HG03139 (cell line): ENCODE results near the gene CEACAM1.
"Not testable (repeated sequence)": the region's sequence is repeated elsewhere in the genome, so short reads cannot be mapped to it uniquely, and the experiment has no call there.

Experiments used
- ATAC-seq: cut with Tn5 transposase; IDR thresholded peaks from one replicate; pipeline ENCODE4 v1.9.1; 2021; ENCODE audit not compliant: unreplicated experiment

CEACAM1 gene

DNA sequence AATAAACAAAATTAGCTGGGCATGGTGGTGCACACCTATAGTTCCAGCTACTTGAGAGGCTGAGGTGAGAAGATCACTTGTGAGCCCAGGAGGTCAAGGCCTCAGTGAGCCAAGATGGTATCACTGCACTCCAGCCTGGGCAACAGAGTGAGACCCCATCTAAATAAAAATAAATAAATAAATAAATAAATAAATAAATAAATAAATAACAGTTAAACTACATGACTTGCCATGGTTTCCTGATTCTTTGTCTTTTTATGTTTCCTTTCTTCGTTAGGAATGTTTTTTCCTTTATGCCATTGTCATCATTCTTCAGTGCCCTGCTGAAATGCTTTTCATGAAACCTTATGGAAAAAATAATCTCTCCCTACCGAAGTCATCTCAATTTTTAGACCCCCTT lies 50.3 kb downstream of the CEACAM1 start:
- no peak for ATAC-seq

DNA sequence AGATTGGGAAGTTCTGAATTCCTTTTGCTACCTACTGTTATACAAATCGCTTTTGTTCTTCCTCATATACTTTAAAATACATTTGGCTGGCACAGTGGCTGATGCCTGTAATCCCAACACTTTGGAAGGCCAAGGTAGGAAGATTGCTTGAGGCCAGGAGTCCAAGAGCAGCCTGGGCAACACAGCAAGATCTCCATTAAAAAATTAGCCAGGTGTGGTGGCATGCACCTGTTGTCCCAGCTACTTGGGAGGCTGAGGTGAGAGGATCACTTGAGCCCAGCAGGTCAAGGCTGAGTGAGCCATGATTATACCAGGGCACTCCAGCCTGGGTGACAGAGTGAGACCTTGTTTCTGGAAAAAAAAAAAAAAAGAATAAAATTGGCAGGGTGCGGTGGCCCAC lies 51.2 kb downstream of the CEACAM1 start:
- no peak for ATAC-seq

DNA sequence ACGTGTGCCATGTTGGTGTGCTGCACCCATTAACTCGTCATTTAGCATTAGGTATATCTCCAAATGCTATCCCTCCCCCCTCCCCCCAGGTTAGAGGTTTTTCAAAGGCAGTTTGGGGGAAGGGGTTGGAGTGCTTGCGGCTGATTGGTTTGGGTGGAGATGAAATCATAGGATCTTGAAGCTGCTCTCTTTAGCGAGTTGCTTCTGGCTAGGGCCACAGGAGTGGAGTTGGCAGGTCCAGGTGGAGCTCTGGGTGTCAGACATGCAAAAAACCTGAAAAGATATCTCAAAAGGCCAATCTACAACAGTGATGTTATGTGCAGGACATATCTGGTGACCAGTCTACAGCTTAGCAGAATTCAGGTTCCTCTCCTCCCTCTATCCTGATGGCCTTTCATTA lies 52.9 kb downstream of the CEACAM1 start:
- no peak for ATAC-seq

DNA sequence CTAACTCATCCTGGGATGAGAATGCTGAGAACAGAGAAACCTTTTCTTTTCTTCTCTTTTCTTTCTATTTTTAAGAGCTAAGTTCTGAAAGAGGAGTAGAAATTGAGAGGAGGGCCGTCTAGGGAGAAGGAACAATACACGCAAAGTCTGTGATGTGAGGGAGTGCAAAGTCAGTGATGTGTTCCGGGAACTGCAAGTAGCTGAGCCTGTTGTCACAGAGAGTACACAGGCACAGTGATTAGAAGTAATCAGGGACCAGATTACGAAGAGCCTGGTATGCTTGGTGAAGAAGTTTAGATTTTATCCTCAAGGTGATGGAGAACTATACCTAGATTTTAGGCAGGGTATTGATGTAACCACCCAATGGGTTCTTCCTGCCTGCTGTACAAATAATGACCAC lies 53.5 kb downstream of the CEACAM1 start:
- ATAC-seq = no peak

DNA sequence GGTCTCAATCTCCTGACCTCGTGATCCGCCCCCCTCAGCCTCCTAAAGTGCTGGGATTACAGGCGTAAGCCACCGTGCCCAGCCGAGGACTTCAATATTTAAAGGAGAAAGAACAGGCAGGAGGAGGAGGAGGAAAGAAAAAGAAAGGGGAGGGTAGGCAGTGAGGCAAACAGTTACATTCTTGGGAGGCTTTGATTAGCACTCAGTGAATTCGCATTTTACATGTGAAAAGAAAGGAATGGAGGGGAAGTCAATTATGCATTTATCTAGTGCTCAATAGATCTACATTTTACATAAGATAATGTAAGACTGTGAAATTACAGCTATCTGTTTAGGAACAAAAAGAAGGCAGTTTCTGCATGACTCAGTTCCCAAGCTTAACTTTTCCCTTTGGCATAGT lies 54.6 kb downstream of the CEACAM1 start:
- ATAC-seq = no peak

DNA sequence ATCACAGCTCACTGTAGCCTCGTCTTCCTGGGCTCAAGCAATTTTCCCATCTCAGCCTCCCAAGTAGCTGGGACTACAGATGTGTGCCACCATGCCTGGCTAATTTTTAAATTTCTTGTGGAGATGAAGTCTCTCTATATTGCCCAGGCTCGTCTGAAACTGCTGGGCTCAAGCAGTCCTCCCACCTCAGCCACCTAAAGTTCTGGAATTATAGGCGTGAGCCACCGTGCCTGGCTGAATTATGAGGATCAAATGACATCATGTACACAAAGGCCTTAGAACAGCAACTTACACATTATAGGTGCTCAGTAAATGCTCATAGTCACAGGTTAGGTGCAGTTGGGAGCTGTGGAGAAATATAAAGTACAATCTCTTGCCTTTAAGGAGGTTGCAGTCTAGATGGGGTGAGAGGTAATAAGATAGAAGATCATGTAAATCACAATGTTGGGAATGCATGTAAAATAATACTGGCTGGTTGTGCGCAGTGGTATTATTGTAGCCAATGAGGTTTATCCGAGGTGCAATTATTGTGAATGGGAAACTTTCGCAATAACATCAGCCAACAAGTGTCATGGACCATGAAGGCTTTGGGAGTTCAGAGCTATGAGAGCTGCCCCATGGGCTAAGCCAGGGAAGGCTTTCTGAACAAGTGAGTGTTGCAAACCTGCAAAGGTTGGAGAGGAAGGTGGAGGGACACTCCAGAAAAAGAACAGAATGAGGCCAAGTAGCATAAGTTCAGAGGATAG lies 55.7 kb downstream of the CEACAM1 start:
- ATAC-seq = no peak

DNA sequence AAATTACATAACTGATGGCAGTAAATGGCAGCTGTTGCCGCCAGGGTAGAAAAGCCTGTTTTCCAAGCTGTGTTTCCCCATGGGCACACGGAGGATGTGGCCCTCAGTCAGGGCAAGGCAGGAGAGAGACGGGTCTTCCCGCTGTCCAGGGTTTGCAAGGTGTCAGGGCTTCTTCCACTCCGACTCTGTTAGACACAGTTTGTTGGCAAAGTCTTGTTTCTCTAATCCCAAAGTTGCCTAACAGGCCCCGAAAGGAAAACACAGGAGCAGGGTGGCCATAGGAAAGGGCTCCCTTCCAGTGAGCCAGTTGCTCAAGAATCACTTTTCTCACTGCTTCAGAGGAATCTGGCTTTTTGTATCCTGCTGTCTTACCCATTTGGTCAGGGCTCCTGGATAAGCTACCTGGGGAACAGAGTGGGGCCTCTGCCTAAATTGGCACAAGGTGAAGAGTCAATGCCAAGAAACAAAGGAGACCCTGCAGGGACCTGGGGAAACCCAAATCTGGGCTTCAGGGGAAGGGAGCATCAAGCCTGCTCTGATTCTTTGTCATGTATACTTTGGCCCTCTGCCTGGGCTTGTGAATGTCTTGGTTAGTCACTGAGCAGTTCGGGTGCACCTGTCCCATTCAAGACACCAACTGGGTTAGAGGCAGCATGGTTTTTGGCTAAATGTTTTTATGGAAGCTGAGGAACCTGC lies 56.6 kb downstream of the CEACAM1 start:
- ATAC-seq = no peak

DNA sequence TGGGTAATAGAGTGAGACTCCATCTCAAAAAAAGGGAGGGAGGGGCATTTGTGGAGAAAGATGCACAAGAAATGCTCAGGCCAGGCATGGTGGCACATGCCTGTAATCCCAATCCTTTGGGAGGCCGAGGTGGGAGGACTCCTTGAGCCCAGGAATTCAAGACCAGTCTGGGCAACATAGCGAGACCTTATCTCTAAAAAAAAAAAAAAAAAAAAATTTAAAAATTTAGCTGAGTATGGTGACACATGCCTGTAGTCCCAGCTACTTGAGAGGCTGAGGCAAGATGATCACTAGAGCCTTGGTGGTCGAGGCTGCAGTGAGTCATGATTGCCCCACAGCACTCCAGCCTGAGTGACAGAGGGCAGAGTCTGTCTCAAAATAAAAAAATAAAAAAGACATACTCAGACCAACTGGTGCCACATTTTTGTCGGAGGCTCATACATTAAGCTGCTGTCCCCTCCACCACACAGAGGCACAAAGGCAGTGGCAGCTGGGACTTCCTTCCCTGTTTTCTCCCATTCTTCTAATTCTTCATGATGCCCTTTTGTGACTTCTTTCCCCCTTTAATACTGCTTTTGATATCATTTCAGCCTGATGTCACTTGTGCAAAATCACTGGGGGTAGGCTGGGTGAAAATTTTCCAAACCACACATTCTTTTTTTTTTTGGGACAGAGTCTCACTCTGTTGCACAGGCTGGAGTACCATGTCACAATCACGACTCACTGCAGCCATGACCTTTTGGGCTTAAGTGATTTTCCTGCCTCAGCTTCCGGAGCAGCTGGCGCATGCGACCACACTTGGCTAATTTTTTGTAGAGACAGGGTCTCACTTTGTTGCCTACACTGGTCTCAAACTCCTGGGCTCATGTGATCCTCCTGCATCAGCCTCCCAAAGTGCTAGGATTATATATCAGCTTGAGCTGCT lies 58.7 kb downstream of the CEACAM1 start:
- no peak for ATAC-seq

DNA sequence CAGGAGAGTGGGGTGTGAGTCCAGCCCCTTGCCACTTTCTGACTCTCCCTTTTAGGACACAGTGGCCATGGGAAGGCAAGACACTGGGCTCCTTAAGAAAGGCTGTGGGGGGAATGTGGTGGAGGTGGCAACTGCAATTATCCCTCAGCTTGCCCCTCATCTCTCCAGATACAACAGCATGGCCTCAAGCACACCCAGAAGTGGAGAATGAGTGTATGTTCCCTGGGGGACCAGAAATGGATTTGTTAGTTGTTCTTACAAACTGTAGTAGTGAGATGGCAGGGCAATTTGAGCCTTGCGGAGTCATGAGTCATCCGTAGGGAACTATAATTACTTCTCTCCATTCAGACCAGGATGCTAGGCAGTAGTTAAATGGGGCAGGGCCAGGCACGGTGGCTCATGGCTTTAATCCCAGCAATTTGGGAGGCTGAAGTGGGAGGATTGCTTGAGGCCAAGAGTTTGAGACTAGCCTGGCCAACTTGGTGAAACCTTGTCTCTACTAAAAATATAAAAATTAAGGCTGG lies 59.9 kb downstream of the CEACAM1 start:
- ATAC-seq = no peak

DNA sequence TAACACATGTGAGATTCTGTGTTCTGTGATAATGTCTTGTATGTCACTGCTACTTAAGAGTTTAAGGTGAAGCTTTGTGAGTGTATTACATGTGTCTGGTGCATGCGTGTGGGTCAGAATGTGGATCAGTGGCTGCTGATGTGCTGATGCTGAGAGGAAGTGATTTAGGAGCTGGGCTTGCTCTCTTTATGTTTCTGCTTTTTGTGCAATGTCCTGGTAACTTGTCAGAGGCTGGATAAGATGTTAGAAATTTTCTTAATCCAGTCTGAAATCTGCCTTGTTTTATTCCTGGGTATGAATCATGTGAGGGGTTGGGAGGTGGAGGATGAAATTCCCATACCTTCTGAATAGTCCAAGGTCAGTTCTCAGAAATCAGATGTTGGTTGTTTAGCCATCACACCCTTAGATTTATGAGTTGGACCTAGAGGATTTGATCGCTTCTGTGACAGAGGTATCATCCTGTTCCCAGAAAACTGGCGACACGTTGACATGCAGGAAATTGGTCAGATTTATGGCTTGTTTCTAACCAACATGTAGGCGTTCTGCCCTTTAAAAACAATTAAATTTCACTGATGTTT lies 61.0 kb downstream of the CEACAM1 start:
- ATAC-seq = no peak

DNA sequence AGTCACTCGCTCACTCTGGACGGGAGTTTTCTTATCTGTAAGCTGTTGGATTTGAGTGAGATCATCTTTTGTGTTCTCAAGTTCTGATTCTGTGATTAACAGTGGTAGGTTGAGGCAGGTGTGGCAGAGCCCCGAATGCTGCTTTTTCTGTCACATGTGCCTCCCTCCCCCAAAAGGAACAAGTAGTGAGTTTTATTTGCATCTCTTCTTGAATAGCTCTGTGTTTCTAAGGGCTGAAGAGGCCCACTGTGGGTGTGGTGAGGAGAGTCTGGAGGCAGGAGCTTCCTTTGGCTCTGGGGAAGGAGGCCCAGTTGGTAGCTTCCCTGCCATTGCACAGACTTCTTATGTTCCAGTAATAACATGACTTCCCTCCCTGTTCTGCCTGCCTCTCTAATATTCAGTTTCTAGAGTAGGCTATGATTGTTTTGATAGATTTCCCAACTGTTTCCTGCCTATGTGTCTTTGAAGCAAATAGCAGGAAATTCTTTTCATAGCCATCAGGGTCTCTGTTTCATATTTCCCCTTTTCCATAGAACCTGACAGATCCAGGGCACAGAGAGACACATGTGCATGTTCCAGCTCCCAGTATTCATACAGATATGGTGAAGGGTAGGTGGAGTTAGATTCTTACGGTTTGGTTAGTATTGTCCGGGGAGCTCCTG lies 61.6 kb downstream of the CEACAM1 start:
- ATAC-seq = no peak

DNA sequence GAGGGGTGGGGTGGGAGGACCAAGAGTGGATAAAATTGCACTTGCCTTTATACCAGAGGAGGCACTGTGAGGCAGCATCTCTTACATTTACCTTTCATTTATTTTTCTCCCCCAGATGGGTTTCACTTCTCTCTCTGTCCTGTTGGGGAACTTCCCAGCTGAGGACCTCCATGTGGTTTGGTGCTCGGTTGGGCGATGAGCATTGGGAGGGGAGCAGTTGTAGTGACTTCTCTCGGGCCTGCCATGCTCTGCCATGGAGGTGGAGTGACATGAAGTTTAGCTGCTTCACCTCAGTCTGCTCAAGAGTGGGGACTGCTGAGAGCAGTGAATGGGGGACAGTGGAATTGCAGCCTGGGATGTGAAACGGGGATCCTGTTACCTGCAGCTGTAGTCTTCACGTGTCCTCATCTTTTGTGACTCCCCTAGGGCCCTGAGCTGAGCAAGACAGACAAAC lies 62.4 kb downstream of the CEACAM1 start:
- peak; percentile 67 for ATAC-seq

DNA sequence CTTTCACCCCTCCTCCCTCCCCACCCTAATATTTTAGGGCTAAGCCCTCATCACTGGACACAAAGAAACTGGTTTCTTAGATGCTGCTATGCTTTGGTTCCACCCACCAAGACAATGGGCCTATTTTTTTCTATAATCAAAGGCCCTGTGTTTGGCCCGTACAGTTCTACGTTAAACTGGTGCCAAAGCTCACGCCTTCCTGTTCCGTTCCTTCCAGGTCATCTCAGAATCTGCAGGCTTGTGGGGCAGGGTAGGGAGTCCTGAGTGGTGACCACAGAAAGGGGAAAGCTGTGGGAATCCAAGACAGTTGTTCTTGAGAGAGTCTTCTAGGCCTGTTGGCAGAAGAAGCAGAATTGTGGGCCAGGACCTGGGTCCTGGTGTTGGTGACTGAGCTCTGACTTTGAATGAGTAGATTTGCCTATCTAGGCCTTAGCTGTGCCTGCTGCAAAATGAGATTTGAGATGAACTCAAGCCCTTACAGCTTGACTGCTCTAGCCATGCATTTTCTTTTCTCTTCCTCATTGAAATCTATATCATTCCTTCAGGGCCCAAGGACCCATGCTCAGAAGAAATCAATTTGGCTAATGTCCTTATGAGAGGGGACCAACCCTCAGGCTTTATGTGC lies 66.5 kb downstream of the CEACAM1 start:
- ATAC-seq = no peak

DNA sequence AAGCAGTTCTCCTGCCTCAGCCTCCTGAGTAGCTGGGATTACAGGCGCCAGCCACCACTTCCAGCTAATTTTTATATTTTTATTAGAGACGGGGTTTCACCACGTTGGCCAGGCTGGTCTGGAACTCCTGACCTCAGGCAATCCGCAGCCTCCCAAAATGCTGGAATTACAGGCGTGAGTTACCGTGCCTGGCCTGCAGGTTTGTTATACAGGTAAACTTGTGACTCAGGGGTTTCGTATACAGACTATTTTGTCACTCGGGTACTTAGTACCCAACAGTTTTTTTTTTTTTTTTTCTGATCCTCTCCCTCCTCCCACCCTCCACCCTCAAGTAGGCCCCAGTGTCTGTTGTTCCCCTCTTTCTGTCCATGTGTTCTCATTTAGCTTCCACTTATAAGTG lies 67.0 kb downstream of the CEACAM1 start:
- ATAC-seq = not testable (repeated sequence)

DNA sequence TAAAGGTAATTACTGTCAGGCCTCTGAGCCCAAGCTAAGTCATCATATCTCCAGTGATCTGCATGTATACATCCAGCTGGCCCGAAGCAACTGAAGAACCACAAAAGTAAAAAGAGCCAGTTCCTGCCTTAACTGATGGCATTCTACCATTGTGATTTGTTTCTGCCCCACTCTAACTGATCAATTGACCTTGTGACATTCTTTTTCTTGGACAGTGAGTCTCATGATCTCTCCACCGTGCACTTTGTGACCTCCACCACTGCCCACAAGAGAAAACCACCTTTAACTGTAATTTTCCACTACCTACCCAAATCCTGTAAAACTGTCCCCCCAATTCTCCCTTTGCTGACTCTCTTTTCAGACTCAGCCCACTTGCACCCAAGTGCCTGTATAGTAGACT lies 68.4 kb downstream of the CEACAM1 start:
- ATAC-seq = no peak
